Measurements from ENCODE around the gene IGFLR1.
"Not testable (repeated sequence)": the region's sequence is repeated elsewhere in the genome, so short reads cannot be mapped to it uniquely, and the experiment has no call there.

Gene IGFLR1

DNA sequence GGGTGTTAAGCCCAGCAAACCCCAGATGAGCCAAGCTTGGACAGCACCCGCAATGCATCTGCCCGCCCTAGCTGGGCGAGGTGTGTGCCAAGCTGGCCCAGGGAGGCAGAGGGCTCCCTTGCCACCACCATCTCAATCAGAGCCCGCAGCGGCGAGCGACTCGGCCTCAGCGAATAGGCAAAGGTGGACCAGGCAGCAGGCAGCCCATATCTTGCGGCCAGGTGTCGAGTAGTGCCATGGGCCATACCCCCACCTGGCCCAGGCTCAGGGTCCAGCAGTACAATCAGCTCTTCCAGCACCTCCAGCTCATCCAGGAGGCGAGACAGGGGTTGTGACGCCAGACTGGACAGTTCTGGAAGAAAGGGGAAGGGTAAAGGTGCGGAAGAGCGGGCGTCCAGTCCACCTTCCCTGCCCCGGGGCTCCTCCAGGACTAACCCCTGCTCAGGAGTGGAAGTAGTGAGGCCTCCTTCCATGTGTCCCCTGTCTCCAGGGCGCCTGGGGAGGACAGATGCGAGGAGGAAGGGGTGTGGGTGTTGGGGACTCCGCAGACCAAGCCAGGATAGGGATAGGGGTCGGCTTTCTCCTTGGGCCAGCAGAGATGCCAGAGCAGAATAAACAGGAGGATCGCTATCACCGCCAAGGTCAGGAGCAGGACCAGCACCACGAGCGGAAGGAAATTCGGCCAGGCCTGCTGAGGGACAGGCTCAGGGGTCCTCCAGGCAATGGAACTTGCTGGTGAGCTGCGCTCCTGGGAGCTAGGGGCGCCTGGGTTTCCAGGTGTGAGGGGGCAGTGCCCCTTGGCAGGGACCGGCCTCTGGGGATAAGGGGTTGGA is 2.8 kb downstream of the IGFLR1 start:
- DNase-seq = no peak

DNA sequence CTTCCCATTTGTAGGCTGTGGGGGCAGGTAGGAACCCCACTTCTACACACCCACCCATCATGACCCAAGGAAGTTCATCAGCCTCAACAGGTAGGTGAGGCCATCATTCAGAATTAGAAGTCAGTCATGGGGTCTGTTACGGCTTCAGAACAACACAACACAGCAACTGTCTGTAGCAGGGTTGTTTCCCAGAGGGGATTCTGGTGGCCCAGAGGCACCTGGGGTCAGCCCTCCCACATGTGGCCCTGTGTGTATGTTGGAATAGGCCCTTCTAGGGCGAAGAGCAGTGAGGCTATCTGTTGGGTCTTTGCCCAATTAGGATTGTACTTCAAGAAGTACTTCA is 3.4 kb downstream of the IGFLR1 start:
- no peak for DNase-seq

DNA sequence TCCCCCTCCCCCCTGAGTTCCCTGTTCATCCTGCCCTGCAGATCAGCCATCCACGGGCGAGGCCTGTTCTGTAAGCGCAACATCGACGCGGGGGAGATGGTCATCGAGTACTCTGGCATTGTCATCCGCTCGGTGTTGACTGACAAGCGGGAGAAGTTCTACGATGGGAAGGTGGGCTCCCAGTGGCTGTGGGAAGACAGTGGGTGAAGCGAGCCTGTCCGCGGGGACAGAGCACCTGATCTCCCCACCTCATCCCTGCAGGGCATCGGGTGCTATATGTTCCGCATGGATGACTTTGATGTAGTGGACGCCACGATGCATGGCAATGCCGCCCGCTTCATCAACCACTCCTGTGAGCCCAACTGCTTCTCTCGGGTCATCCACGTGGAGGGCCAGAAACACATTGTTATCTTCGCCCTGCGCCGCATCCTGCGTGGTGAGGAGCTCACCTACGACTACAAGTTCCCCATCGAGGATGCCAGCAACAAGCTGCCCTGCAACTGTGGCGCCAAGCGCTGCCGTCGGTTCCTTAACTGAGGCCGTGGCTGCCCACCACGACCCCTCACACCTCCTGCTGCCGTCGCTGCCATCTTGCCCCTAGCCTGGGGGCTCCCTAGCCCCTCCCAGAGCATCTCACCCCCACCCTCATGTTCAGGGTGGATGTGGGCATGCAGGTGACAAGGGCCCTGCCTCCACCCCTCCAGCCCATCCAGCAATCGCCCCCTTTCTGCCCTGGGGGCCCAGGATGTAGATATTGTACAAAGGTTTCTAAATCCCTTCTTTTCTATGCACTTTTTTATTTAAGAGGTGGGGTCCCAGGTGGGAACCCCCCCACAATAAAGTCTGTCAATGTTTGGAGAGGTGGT is 4.0 kb downstream of the IGFLR1 start:
- no peak for DNase-seq

DNA sequence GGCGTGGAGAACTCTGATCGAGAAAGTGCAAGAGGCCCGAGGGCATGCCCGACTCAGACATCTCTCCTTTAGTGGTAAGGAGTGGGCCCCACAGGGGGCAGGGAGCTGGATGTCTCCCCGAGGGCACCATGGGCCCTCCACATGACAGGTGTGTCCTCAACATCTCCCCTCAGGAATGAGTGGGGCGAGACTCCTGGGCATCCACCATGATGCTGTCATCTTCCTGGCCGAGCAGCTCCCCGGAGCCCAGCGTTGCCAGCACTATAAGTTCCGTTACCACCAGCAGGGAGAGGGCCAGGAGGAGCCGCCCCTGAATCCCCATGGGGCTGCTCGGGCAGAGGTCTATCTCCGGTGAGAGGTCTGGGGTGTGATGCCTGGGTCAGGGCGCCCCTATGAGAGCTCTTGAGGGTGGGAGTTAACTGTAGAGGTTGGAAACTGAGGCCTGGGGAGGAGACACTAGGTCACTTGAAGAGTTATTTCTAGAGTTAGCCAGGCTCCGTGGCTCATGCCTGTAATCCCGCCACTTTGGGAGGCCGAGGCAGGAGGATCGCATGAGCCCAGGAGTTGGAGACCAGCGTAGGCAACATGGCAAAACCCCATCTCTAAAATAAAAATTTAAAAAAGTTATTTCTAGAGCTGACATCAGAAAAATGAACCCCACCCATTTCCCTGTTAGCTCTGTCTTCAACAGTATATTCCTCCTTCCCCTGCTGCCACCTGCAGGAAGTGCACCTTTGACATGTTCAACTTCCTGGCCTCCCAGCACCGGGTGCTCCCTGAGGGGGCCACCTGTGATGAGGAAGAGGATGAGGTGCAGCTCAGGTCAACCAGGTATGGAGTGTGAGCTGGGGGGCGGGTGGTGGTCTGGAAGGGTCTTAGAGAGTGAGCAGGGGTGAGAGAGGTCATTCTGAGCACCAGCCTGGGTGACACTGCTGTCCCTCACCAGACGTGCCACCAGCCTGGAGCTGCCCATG is 5.1 kb downstream of the IGFLR1 start:
- no peak for DNase-seq

DNA sequence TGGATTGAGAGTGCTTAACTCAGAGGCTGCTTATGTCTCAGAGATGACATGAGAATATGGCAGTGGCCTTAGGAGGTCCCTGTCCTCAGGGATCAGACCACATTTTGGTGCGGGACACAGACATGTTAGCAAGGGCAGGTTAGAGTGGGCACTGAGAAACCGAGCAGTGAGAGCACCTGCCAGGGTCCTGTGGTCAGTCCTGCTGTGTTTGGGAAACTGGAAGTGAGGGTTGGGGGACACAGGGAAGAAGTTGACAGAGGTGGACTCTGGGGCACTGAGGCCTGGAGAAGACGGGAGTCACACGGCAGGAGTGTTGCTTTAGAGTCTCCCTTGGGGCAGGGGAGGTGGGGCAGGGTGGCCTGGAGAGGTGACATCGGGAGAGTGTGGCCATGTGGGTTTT is 7.4 kb downstream of the IGFLR1 start:
- DNase-seq = no peak

DNA sequence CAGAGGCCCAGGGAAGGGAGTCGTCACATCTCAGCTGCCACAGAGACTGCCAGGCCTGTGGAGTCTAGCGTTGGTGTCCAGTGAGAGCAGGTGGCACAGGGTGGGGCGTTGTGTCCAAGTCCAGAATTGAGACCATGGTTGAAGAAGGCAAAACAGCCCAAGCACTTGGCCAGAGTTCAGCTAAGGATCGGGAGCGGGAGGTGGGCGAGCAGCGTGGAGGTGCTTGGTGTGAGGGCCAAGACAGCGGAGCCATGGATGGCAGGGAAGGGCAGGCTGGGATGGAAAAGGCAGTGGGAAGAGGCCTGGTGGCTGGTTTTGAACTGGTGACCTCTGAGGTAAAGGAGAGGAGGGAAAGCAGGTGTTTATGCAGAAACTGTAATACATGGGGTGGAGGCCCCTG is 8.0 kb downstream of the IGFLR1 start:
- DNase-seq = no peak

DNA sequence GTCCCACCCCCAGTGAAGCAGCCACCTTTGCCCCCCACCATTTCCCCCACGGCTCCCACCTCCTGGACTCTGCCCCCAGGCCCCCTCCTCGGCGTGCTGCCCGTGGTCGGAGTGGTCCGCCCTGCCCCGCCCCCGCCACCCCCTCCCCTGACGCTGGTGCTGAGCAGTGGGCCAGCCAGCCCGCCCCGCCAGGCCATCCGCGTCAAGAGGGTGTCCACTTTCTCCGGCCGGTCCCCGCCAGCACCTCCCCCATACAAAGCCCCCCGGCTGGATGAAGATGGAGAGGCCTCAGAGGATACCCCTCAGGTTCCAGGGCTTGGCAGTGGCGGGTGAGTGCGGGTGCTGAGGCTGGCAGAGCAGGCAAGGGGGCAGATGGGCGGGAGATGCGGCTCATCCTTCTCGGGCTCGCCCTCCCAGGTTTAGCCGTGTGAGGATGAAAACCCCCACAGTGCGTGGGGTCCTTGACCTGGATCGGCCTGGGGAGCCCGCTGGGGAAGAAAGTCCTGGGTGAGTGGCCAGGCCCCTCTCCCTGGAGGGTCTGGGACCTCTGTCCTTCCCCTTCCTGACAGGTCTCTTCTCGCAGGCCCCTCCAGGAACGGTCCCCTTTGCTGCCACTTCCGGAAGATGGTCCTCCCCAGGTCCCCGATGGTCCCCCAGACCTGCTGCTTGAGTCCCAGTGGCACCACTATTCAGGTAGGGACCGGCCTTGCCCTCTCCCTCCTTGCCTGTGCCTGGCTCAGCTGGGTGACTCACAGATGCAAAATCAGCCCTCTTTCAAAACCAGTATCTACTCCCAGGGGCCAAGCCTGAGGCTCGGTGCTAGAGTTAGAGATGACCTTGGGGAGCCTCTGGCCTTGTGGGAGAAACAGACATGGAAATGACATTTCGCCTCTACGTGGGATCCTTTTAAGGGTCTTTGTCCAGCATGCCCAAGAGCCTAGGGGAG is 8.8 kb downstream of the IGFLR1 start:
- no peak for DNase-seq

DNA sequence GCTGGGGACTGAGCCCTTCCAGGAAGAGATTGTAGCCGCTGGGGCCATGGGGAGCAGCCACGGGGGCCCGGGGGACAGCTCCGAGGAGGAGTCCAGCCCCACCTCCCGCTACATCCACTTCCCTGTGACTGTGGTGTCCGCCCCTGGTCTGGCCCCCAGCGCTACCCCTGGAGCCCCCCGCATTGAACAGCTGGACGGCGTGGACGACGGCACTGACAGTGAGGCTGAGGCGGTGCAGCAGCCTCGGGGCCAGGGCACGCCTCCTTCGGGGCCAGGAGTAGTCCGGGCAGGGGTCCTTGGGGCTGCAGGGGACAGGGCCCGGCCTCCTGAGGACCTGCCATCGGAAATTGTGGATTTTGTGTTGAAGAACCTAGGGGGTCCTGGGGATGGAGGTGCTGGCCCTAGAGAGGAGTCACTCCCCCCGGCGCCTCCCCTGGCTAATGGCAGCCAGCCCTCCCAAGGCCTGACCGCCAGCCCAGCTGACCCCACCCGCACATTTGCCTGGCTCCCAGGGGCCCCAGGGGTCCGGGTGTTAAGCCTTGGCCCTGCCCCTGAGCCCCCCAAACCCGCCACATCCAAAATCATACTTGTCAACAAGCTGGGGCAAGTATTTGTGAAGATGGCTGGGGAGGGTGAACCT is 9.6 kb downstream of the IGFLR1 start:
- DNase-seq = no peak

DNA sequence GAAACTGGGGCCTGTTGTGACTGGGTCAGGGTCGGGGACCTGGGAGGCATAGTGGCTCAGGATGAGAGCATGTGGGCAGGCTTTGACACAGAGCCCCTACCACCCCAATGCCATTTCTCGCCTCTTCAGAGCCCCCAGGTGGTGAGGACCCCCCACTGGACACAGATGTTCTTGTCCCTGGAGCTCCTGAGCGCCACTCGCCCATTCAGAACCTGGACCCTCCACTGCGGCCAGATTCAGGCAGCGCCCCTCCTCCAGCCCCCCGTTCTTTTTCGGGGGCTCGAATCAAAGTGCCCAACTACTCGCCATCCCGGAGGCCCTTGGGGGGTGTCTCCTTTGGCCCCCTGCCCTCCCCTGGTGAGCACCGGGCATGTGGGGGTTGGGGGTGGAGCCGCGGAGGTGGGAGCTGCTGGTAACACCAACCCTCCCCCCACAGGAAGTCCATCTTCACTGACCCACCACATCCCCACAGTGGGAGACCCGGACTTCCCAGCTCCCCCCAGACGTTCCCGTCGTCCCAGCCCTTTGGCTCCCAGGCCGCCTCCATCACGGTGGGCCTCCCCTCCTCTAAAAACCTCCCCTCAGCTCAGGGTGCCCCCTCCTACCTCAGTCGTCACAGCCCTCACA is 10.4 kb downstream of the IGFLR1 start:
- no peak for DNase-seq

DNA sequence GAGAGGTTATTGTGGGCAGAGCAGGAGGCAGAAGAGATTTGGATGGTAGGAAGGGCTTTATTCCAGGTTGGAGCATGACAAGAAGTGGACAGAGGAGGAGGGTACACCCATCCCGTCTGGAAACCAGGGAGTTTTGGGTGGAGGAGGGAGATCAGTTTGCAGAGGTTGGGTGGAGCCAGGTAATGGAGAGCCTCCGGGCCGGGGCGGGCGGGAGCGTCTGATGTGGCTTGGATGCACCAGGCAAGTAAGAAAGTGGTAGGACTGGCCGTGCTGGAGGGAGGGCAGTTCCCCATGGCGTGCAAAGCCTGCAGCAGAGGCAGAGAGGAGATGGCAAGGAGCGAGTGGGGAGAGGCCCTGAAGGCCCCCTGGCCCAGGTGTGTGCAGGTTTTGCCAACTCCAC is 10.9 kb downstream of the IGFLR1 start:
- no peak for DNase-seq

DNA sequence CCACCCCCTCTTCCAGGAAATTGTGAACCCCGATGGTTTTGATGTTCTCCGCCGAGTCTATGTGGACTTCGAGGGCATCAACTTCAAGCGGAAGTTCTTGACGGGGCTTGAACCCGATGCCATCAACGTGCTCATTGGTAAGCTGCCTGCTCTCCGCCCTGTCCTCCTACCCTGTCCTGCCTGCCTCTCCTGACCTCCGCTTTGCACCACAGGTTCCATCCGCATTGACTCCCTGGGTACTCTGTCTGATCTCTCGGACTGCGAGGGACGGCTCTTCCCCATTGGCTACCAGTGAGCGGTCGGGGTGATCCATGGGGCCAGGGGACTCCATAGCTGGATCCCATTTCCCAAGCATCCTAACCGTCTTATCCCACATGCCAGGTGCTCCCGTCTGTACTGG is 11.9 kb downstream of the IGFLR1 start:
- no peak for DNase-seq

DNA sequence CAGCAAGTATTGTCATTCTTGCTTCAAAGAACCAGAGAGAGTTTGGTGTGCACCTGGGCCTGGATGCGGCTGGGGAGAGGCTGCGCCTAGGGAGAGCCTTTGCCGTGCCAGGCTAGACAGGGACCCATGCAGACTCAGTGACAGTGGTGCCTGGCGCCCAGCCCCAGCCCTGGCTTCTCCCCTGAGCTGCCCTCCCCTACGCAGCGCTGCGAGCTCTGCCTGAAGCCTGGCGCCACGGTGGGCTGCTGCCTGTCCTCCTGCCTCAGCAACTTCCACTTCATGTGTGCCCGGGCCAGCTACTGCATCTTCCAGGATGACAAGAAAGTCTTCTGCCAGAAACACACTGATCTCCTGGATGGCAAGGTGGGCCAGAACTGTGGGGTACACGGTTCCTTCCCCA is 12.5 kb downstream of the IGFLR1 start:
- no peak for DNase-seq

DNA sequence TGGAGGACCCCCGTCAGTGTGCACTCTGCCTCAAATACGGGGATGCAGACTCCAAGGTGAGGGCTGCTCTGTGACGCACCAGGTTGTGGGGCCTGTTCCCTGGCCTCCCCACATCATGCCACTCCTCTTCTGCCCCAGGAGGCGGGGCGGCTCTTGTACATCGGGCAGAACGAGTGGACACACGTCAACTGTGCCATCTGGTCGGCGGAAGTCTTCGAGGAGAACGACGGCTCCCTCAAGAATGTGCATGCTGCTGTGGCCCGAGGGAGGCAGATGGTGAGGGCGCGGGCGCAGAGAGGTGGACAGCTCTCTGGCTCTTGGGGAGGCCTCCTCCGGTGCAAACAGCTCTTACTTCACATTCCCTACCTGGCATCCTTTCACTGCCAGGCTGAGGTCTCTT is 13.2 kb downstream of the IGFLR1 start:
- DNase-seq = no peak

DNA sequence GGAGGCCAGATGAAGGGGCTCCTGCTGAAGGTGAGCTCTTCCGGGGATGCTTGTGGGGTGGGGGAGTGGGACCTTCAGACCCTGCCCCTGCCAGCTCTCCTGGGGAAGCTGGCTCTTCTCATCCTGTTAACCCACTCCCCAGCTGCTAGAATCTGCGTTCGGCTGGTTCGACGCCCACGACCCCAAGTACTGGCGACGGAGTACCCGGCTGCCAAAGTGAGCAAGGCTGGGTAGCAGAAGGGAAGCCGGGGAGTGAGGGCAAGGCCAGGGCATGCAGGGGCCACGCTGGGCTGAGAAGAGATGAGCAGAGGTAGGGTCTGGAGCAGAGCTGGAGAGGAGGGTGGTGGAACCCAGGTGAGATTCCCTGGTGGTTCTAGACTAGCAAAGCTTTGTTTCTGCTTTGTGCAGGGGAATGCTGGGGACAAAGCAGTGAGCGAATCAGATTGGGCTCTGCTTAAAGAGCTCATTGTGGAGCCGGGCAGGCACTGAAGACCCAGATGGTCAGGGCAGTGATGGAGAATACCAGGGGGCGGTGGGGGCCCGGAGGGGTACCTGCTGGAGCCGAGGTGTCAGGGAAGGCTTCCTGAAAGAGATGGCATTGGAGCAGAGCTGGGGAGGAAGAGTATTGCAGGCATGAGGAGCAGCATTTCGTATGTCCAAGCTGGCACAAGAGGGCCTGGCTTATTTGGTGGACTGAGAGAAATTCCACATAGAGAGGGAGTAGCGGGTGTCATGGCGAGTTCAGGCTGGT is 14.1 kb downstream of the IGFLR1 start:
- no peak for DNase-seq

DNA sequence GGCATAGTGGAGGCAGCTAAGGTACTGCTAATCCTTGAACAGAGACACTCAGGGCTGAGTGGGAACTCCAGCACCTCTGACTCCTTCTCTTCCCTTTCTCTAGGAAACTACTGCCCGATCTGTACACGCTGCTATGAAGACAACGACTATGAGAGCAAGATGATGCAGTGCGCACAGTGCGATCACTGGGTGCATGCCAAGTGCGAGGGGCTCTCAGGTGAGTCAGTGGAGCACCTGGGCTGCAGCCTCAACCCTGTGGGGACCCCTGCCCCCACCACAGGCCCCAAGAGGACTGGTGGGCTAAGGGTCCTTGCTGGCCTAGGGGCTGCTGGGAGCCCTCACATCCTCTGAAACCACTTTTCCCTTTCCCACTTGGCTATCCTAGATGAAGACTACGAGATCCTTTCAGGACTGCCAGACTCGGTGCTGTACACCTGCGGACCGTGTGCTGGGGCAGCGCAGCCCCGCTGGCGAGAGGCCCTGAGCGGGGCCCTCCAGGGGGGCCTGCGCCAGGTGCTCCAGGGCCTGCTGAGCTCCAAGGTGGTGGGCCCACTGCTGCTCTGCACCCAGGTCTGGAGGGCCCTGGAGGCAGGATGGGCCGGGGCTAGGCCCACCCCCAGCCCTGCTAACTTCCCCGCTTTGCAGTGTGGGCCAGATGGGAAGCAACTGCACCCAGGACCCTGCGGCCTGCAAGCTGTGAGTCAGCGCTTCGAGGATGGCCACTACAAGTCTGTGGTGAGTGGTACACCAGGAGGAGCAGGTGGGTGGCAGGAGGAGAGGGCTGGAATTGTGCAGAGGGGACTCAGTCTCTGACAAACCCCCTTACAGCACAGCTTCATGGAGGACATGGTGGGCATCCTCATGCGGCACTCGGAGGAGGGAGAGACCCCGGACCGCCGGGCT is 14.9 kb downstream of the IGFLR1 start:
- no peak for DNase-seq

DNA sequence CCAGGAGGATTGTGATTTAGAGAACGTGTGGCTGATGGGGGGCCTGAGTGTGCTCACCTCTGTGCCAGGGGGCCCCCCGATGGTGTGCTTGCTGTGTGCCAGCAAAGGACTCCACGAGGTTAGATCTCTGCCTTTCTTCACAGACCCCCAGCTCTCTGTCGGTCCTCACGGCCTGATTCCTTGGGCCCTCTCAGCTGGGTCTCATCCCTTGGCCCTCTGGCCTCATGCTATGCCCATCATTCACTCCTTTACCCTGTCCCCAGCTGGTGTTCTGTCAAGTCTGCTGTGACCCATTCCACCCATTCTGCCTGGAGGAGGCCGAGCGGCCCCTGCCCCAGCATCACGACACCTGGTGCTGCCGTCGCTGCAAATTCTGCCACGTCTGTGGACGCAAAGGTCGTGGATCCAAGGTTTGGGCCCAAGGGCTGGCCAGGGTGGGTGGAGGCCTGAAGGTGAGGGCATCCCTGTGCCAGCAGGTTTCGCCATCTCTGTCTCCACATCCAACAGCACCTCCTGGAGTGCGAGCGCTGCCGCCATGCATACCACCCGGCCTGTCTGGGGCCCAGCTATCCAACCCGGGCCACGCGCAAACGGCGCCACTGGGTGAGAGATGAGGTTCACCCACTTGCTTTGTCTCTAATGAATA is 16.9 kb downstream of the IGFLR1 start:
- no peak for DNase-seq

DNA sequence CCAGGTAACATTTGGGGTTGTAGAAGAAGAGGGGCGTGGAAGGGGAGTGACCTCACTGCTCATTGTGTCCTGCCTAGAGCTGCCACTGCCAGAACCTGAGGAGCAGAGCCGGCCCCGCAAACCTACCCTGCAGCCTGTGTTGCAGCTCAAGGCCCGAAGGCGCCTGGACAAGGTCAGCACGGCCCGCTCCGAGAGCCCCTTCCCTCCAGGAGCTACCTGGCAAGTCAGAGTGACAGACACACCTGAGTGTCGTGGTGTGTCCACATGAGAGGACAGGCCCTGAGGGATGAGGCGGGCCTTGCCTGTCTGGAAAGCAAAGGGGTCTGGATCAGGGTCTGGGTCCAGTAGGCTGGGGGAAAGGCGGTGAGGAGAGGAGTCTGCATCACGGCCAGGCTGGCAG is 17.7 kb downstream of the IGFLR1 start:
- no peak for DNase-seq

DNA sequence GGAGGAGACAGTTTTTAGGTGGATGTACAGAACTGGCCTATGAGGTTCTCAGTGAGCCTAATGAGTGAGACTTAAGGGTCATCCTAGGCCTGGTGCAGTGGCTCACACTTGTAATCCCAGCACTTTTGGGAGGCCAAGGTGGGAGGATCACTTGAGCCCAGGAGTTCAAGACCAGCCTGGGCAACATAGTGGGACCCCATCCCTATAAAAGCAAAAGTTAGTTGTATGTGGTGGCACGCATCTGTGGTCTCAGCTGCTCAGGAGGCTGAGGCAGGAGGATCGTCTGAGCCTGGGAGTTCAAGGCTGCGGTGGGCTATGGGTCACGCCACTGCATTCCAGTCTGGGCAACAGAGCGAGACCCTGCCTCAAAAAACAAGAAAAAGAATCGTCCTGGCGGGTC is 18.1 kb downstream of the IGFLR1 start:
- DNase-seq = not testable (repeated sequence)

DNA sequence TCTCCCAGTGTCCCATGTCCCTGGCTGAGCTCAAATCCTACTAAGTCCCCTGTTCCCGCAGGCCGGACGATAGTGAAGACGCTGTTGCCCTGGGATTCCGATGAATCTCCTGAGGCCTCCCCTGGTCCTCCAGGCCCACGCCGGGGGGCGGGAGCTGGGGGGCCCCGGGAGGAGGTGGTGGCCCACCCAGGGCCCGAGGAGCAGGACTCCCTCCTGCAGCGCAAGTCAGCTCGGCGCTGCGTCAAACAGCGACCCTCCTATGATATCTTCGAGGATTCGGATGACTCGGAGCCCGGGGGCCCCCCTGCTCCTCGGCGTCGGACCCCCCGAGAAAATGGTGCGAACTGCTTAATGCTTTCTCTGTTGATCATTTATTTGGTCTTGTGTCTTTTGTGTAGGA is 18.6 kb downstream of the IGFLR1 start:
- no peak for DNase-seq
